BJ (cell line): Measurements from ENCODE around the gene VWA8. TPM values are rescaled to one million over a fixed set of nuclear protein-coding genes. Genes with fewer than 3 reads are reported as not detected.

ENCODE experiments used
- CTCF ChIA-PET: fragments of 350-600 bp; formaldehyde crosslinking; extraction: SDS; loops from one replicate; lab custom pipeline; 2021; ENCODE audit warnings: antibody characterized with exemption, inconsistent platforms; lab: Yijun Ruan, JAX
- POLR2A ChIA-PET: fragments of 300-600 bp; sonication (Branson Sonifier 250); formaldehyde crosslinking; extraction: SDS; loops from one replicate; lab custom pipeline; 2021; ENCODE audit warnings: antibody characterized with exemption; lab: Charles Lee
- DNase-seq: peaks from one replicate; pipeline ENCODE4 v3.0.0-alpha.2; 2011; ENCODE audit warnings: low read depth
- H3K27me3 ChIP-seq: 2 replicates; pipeline ENCODE4 v1.6.0; 2011; ENCODE audit warnings: low read length; ENCODE audit not compliant: control insufficient read depth, insufficient read depth
- H3K36me3 ChIP-seq: 2 replicates; pipeline ENCODE4 v1.5.1; 2011; ENCODE audit warnings: low read length; ENCODE audit not compliant: control insufficient read depth, insufficient read depth
- H3K4me3 ChIP-seq: 2 replicates; pipeline ENCODE4 v1.5.1; 2011; ENCODE audit warnings: low read depth, mild to moderate bottlenecking, control low read depth, low read length
- CTCF ChIP-seq: IDR thresholded peaks from 2 replicates; pipeline ENCODE4 v1.5.1; 2011; ENCODE audit warnings: low read depth, mild to moderate bottlenecking, control low read depth, inconsistent platforms, low read length, moderate library complexity; ENCODE audit not compliant: insufficient read depth
- polyA plus RNA-seq: library from polyadenylated mRNA; depleted of rRNA; stranded (reverse); fragments of >200 nt; gene quantifications from 2 replicates; pipeline ENCODE4 v1.2.3, GENCODE V29; 2011

The VWA8 gene
- polyA plus RNA-seq, 1 experiment, result 5.9 TPM

- peak; percentile 59 for DNase-seq
- CTCF ChIA-PET, result no interaction called here
- H3K36me3 ChIP-seq, result no peaks in the 10 kb centered on the region; the same call in 1 of the 2 replicates
- TF ChIP-seq CTCF, result no peak
- no peaks in the 10 kb centered on the region for H3K27me3 ChIP-seq
- POLR2A ChIA-PET, result no interaction called here
- H3K4me3 ChIP-seq, result no peak overlapping the region
Measured at GRCh38 chr13:41859565-41859964, 101.3 kb downstream of the VWA8 start.

GRCh38 chr13:41858780-41859179, 102.1 kb downstream of the VWA8 start:
- ChIA-PET CTCF (interaction anchor here (0.6 to 0.9 kb wide), 3 partner anchors 187 to 333 kb away, joined by 3 to 5 read pairs (median 3); no protein-coding TSS in a partner anchor), POLR2A (no interaction called here)
- no peak for TF ChIP-seq CTCF
- Histone ChIP-seq H3K4me3 (no peak overlapping the region), H3K27me3 (no peaks in the 10 kb centered on the region), H3K36me3 (no peaks in the 10 kb centered on the region; the same call in 1 of the 2 replicates)
- no peak for DNase-seq

- ChIA-PET POLR2A (no interaction called here), CTCF (interaction anchor here (1.3 kb wide), 1 partner anchor 186 kb away, joined by 4 read pairs; no protein-coding TSS in a partner anchor)
- DNase-seq, result no peak
- no peak for TF ChIP-seq CTCF
- Histone ChIP-seq H3K36me3 (no peaks in the 10 kb centered on the region), H3K4me3 (no peak overlapping the region), H3K27me3 (no peaks in the 10 kb centered on the region)
Measured at GRCh38 chr13:41854758-41855157, 106.2 kb downstream of the VWA8 start.

GRCh38 chr13:41851351-41851750, 109.6 kb downstream of the VWA8 start:
- no peak for TF ChIP-seq CTCF
- H3K27me3 ChIP-seq, result no peaks in the 10 kb centered on the region
- CTCF ChIA-PET, result no interaction called here
- no peaks in the 10 kb centered on the region for H3K36me3 ChIP-seq
- no peak for DNase-seq
- no peak overlapping the region for H3K4me3 ChIP-seq
- POLR2A ChIA-PET, result no interaction called here

- H3K36me3 ChIP-seq, result no peaks in the 10 kb centered on the region
- no peaks in the 10 kb centered on the region for H3K27me3 ChIP-seq
- TF ChIP-seq CTCF, result 0 out of 2 replicates have a peak, but pooled peaks have one; percentile 14
- CTCF ChIA-PET, result interaction anchor here (0.7 to 1.3 kb wide), 2 partner anchors 73 to 119 kb away, joined by 3 read pairs; no protein-coding TSS in a partner anchor
- POLR2A ChIA-PET, result no interaction called here
- no peak for DNase-seq
- H3K4me3 ChIP-seq, result no peak overlapping the region
Measured at GRCh38 chr13:41848435-41849255, 112.3 kb downstream of the VWA8 start.
